Upper lobe of right lung (tissue), 1 donor: ENCODE measurements around the gene PRKCZ. TPM values are rescaled to one million over a fixed set of nuclear protein-coding genes. Genes with fewer than 3 reads are reported as not detected.

Source experiments
- ATAC-seq: fragments of 200-7000 bp; cut with Tn5 transposase; one replicate; pipeline ENCODE4 v1.9.1; 2020; ENCODE audit warnings: mild to moderate bottlenecking, moderate library complexity
- DNase-seq: peaks from one replicate; pipeline ENCODE4 v3.0.0-alpha.2; 2020
- H3K27ac ChIP-seq: fragments of 200-600 bp; one replicate; pipeline ENCODE4 v1.8.0; 2022
- H3K27me3 ChIP-seq: fragments of 200-600 bp; one replicate; pipeline ENCODE4 v1.8.0; 2022; ENCODE audit warnings: mild to moderate bottlenecking
- H3K36me3 ChIP-seq: fragments of 200-600 bp; one replicate; pipeline ENCODE4 v1.8.0; 2022
- H3K4me1 ChIP-seq: fragments of 200-600 bp; one replicate; pipeline ENCODE4 v1.8.0; 2022
- H3K4me3 ChIP-seq: fragments of 200-600 bp; one replicate; pipeline ENCODE4 v1.8.0; 2022; ENCODE audit warnings: mild to moderate bottlenecking
- H3K9me3 ChIP-seq: fragments of 200-600 bp; one replicate; pipeline ENCODE4 v1.8.0; 2022
- CTCF ChIP-seq: fragments of 200-600 bp; IDR thresholded peaks from one replicate; pipeline ENCODE4 v1.8.0; 2022; ENCODE audit warnings: antibody characterized with exemption
- intact Hi-C: fragments of 100-400 bp; cut with DNase I; formaldehyde crosslinking; loops from one replicate; pipeline ENCODE4 v1.11.0; 2022
- total RNA-seq: library from RNA; stranded (reverse); fragmentation: NEBNext Ultra II Directional; extraction: Animal tissue kit (Norgen Biotek cat#: 25700); gene quantifications from one replicate; pipeline ENCODE4 v1.2.1, GENCODE V29; 2021
- donor health status: DM: no; HTN: yes; CAD: no; lungs with severe emphysema.

Gene PRKCZ
- total RNA-seq, 1 donor from 2014 or later = 121 TPM

- peaks cover 6% of the 10 kb centered on the region for H3K36me3 ChIP-seq
- intact Hi-C loops = no loop called here
- H3K4me1 ChIP-seq = peaks cover 13% of the 10 kb centered on the region
- DNase-seq = peak; percentile 62
- H3K9me3 ChIP-seq = no peaks in the 10 kb centered on the region
- H3K27ac ChIP-seq = no peak overlapping the region
- H3K4me3 ChIP-seq = no peak overlapping the region
- no peak for TF ChIP-seq CTCF
- no peaks in the 10 kb centered on the region for H3K27me3 ChIP-seq
- no peak for ATAC-seq
Observed at GRCh38 chr1:2106659-2107405, 56.6 kb downstream of the PRKCZ start.

GRCh38 chr1:2107586-2108212 lies 57.5 kb downstream of the PRKCZ start:
- intact Hi-C loops = no loop called here
- Histone ChIP-seq H3K4me1 (peaks cover 13% of the 10 kb centered on the region), H3K36me3 (peaks cover 6% of the 10 kb centered on the region), H3K4me3 (no peak overlapping the region), H3K27me3 (no peaks in the 10 kb centered on the region), H3K9me3 (no peaks in the 10 kb centered on the region), H3K27ac (no peak overlapping the region)
- ATAC-seq (no peak), DNase-seq (no peak)
- no peak for TF ChIP-seq CTCF

GRCh38 chr1:2108213-2108876 lies 58.1 kb downstream of the PRKCZ start:
- H3K4me1 ChIP-seq = peaks cover 13% of the 10 kb centered on the region
- TF ChIP-seq CTCF = peak; percentile 13
- peaks cover 6% of the 10 kb centered on the region for H3K36me3 ChIP-seq
- no peak overlapping the region for H3K4me3 ChIP-seq
- DNase-seq (peak; percentile 84), ATAC-seq (peak; percentile 5)
- intact Hi-C loops = no loop called here
- H3K27me3 ChIP-seq = no peaks in the 10 kb centered on the region
- no peaks in the 10 kb centered on the region for H3K9me3 ChIP-seq
- no peak overlapping the region for H3K27ac ChIP-seq

- no peaks in the 10 kb centered on the region for H3K27me3 ChIP-seq
- DNase-seq = peak; percentile 61
- peaks cover 6% of the 10 kb centered on the region for H3K36me3 ChIP-seq
- no peaks in the 10 kb centered on the region for H3K9me3 ChIP-seq
- no peak for ATAC-seq
- intact Hi-C loops = no loop called here
- TF ChIP-seq CTCF = no peak
- H3K27ac ChIP-seq = no peak overlapping the region
- no peak overlapping the region for H3K4me3 ChIP-seq
- peaks cover 8% of the 10 kb centered on the region for H3K4me1 ChIP-seq
Observed at GRCh38 chr1:2108877-2109580, 58.8 kb downstream of the PRKCZ start.

GRCh38 chr1:2109581-2110021 lies 59.4 kb downstream of the PRKCZ start:
- no peak overlapping the region for H3K27ac ChIP-seq
- intact Hi-C loops = no loop called here
- no peak overlapping the region for H3K4me3 ChIP-seq
- ATAC-seq (no peak), DNase-seq (peak; percentile 66)
- peaks cover 6% of the 10 kb centered on the region for H3K36me3 ChIP-seq
- peaks cover 3% of the 10 kb centered on the region for H3K4me1 ChIP-seq
- no peaks in the 10 kb centered on the region for H3K27me3 ChIP-seq
- no peaks in the 10 kb centered on the region for H3K9me3 ChIP-seq
- no peak for TF ChIP-seq CTCF
